Measurements from ENCODE around the gene LRP10.
A peak's percentile ranks its signal among the peaks of the same experiment; 100 is the strongest.
"Not testable (repeated sequence)": the region's sequence is repeated elsewhere in the genome, so short reads cannot be mapped to it uniquely, and the experiment has no call there.

Gene LRP10, protein sequence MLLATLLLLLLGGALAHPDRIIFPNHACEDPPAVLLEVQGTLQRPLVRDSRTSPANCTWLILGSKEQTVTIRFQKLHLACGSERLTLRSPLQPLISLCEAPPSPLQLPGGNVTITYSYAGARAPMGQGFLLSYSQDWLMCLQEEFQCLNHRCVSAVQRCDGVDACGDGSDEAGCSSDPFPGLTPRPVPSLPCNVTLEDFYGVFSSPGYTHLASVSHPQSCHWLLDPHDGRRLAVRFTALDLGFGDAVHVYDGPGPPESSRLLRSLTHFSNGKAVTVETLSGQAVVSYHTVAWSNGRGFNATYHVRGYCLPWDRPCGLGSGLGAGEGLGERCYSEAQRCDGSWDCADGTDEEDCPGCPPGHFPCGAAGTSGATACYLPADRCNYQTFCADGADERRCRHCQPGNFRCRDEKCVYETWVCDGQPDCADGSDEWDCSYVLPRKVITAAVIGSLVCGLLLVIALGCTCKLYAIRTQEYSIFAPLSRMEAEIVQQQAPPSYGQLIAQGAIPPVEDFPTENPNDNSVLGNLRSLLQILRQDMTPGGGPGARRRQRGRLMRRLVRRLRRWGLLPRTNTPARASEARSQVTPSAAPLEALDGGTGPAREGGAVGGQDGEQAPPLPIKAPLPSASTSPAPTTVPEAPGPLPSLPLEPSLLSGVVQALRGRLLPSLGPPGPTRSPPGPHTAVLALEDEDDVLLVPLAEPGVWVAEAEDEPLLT

DNA sequence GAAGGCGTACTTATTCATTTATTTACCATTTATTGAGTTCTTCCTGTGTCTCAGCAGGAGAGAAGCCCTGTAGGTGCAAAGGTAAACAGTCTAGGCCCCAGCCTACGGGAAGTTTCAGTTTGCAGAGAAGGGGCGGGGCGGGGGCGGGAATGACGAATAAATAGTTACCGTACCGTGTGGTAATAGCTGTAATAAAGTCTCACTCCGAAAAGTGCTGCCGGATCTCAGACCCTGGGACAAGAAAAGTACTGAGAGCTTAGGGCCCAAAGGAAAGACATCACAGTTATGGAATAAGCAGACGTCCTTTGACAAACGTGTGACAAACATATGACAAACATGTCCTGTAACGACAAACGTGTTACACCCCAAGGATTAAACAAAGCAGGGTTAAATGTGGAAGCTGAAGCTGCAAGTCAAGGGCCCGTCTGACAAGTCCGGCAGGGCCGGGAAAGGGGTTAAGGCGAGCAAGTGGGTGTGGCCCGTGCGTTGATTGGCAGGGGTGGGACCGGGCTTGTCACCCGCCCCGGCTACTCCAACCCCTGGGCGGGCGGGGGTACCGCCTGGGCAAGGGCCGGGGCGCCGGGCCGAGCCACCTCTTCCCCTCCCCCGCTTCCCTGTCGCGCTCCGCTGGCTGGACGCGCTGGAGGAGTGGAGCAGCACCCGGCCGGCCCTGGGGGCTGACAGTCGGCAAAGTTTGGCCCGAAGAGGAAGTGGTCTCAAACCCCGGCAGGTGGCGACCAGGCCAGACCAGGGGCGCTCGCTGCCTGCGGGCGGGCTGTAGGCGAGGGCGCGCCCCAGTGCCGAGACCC lies at the start of gene LRP10:
LRP10 (plus strand) TSS at position 517 of the 809 bp plus-strand sequence. CDS start 564 bp downstream, outside the sequence.
- peak; percentile 44 to 54 for DNase-seq (ENCODE audit: low read depth in 2 of 2)

DNA sequence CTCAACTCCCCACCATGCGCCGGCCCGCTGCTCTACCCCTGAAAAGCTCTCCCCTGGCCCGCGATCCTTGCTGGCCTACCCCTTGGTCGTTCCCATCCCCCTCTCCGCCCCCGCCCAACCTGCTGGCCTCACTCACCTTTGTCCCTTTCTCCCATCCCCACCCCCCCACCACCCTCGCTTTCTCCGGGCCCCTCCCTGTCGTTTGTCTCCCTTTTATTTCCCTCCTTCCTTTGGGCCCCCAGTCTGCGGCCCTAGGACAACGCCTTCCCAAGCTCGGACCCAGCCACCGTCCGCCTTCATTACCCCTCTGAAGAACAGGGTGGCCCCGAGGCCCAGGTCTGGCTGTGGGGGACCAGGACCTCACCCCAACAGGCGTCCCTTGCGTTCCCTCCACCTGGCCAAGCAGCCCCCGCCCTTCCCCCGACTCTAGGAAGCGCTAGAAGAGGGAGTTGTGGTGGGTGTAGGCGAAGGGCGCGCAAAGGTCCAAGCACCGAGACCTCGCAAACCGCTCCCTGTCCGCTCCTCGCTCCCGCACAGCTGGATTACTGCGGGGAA lies 49.4 kb upstream of the LRP10 start:
- DNase-seq (ENCODE audit: low read depth in 2 of 2): no peak

DNA sequence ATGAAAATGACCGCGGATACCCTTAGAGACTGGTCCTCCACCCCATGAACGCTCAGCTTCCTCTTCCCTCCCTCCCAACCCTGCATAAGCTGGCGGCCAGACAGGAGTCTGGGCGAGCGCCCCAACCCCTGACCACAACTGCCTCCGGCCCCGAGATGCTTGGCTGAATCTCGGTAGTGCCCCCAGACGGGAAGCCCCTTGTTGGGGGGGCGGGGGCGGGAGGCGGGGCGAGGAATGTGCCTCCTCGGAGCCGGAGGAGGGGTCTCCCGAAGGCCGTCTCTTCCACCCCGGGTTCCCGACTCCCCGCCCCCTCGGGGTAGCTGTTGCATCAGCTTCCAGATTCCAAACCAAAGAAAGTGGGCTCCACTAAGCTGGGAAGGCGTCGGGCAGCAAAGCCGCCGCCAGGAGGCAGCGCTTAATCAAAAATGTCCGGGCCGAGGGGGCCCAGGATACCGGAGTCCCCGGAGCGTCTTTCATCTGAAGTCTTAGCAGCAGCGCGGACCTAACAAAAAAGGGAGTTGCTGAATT lies 48.9 kb upstream of the LRP10 start:
- DNase-seq (ENCODE audit: low read depth in 2 of 2): peak; percentile 41 to 54

DNA sequence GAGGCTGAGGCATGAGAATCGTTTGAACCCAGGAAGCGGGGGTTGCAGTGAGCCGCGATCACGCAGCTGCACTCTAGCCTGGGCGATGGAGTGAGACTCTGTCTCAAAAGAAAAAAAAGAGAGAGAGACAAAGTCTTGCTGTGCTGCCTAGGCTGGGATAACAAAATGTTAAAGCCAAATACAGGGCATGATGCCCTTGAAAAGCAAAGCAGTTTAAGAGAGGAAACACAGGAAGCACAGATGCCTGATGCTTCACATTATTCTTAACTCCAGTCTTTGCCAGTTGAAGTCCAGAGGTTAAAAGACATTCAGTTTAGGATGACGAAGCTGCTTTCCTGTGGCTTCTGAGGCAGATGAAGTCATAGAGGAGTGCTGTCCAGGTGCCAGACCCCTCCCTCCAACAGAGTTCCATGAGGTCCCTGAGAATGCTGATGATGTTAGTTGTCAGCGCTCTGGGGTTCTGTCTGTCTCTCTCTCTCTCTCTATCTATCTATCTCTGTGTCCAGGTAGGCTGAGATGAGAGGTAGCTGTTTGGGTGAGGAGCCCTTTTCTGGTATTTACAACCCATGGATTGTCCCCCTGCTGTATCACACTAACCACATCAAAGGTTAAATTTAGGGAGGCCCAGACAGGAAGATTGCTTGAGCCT lies 46.7 kb upstream of the LRP10 start:
- no peak for DNase-seq (ENCODE audit: low read depth in 2 of 2)

DNA sequence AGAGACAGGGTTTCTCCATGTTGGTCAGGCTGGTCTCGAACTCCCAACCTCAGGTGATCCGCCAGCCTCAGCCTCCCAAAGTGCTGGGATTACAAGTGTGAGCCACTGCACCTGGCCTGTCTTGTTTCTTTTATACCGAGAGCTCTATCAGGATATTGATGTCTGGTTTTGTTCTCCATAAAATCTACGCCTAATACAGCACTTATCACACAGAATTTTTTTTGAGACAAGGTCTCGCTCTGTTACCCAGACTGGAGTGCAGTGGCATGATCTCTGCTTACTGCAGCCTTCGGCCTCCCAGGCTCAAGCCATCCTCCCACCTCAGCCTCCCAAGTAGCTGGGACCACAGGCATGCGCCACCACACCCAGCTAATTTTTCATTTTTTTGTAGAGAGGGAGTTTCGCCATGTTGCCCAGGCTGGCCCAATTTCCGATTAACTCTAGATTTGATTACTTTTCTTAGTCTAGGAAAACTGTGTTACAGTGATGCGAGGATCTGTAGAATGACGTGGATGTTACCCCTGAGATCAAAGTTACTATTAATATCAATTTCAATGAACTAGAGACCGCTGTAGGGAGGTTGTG lies 42.4 kb upstream of the LRP10 start:
- DNase-seq (ENCODE audit: low read depth in 2 of 2): not testable (repeated sequence)

DNA sequence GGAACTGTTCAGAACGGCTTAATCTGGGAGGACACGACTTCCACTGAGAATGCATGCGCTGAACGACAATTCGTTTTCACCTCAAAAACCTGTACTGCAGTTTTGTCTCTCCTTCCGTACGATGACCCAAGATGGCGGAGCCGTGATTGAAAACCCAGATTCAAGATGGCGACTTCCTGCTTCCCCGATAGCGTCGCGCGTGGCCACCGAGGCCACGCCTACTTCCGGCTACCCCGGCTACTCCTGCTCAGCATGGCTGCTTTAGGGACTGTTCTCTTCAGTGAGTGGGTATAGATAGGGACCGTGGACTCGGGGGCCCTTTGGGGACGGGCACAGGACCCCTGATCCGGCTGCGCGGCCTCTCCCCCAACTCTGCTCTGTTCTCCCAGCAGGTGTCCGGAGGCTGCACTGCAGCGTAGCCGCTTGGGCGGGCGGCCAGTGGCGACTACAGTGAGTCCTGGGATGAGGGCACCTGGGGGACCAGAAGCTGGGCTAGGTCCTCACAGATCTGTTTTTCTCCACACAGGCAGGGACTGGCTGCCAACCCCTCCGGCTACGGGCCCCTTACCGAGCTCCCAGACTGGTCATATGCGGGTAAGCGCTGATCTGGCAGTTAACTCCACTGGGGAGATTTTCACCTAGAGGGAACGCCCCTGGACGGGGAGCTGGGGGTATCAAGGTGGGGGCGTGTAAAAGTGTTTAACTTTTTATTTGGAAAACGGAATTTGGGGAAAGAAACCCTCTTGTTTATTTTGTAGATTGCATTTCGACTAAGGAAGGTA lies 41.7 kb upstream of the LRP10 start, which contains the start of gene MRPL52:
MRPL52 (plus strand) TSS at position 227 of the 782 bp plus-strand sequence; CDS start at position 253, 26 bp downstream.
- DNase-seq (ENCODE audit: low read depth in 2 of 2): peak; percentile 77 to 78

DNA sequence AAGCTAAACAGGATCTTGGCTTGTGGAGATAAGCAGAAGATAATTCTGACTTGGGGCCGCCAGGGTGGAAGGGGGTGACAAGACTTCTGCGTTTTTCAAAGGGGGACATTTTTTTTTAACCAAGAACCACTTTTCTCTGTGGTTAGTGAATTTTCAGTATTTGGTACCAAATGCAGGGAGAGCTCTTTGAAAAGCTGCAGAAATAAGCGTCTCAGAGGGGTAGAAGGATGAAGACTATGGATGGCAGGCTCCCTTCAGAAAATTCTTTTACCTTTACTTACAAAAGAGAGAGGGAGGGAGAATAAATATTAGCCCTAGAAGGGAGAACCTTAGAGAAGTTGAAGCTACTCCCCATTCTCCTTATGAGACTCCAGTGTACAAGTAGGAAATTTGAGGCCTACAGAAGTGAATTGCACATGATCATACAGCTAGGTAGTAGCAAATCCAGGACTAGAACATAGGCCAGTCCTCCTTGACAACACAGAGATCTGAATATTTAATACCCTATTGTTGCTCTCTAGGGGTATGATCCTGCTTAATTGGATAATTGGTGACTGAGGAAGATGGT lies 41.0 kb upstream of the LRP10 start:
- DNase-seq (ENCODE audit: low read depth in 2 of 2): no peak

DNA sequence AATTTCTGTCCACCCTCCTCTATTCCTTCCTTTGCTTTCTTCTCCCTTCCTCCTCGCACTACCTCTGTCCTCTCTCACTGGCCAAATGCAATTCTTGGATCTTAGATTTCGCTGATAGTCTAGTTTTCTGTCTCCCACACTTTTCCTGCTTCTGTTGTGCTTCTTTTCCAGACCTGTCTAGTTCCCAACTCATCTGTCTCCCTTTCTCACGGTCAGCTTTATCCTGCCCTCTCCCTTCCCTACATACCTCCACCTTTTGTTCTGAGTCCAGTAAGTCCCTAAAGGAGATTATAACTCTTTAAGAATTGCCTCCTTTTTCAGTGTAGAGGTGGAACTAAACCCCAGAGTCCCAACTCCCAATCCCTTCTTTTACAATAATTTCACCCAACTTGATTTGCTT lies 36.0 kb upstream of the LRP10 start:
- no peak for DNase-seq (ENCODE audit: low read depth in 2 of 2)

DNA sequence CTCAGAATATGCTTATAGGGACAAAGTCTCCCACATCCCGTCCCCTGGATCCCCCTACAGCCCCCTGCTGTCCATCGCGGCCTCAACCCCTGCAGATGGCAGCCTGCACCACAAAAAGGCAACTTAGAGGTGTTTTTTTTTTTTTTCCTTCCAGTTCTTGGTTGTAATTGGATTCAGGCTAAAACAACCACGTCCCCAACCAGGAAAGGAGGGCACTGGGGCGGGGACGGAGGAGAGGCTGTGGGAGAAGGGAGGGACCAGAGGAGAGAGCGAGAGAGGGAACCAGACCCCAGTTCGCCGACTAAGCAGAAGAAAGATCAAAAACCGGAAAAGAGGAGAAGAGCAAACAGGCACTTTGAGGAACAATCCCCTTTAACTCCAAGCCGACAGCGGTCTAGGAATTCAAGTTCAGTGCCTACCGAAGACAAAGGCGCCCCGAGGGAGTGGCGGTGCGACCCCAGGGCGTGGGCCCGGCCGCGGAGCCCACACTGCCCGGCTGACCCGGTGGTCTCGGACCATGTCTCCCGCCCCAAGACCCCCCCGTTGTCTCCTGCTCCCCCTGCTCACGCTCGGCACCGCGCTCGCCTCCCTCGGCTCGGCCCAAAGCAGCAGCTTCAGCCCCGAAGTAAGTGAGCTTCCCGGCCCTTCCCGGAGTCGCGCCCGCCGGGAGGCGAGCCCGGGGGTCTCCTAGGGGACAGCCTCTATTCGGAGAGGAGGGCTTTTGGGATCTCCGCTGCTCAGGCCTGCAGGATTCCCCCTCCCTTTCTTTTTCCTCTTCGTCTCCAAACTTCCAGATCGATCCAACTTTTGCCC lies 35.0 kb upstream of the LRP10 start, which contains the start of gene MMP14:
MMP14 (plus strand) TSS at position 285 of the 813 bp plus-strand sequence; CDS start at position 518, 233 bp downstream.
- DNase-seq (ENCODE audit: low read depth in 2 of 2): no peak

DNA sequence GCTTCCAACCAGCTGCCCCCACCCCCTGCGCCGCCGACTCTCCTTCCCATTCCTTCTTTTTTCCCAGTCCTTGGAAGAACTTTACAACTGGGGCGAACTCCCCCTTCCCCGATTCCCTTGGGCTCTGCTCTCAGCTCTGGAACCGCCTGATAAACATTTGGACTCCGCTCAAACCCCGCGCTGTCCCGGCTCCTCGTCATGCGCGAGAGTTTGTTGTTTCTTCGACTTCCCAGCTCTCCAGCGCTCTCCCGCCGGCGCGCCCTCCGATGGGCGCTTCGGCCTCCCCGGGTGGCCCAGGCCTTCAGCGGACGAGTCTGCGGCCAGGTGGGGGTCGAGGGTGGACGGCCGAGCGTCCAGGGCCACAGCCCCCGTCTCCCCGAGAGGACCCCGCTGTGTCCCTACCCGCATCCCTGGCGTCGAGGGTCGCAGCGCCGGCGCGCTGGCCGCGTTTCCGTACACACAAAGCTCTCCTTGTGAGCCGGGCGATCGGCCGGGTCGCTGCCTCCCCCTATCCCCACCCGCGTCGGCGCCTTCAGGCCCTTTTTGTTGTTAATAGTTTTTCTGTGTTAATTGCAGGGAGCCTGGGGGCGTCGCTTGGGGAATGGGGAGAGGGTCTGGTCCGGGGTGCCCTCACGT lies 34.3 kb upstream of the LRP10 start:
- no peak for DNase-seq (ENCODE audit: low read depth in 2 of 2)

DNA sequence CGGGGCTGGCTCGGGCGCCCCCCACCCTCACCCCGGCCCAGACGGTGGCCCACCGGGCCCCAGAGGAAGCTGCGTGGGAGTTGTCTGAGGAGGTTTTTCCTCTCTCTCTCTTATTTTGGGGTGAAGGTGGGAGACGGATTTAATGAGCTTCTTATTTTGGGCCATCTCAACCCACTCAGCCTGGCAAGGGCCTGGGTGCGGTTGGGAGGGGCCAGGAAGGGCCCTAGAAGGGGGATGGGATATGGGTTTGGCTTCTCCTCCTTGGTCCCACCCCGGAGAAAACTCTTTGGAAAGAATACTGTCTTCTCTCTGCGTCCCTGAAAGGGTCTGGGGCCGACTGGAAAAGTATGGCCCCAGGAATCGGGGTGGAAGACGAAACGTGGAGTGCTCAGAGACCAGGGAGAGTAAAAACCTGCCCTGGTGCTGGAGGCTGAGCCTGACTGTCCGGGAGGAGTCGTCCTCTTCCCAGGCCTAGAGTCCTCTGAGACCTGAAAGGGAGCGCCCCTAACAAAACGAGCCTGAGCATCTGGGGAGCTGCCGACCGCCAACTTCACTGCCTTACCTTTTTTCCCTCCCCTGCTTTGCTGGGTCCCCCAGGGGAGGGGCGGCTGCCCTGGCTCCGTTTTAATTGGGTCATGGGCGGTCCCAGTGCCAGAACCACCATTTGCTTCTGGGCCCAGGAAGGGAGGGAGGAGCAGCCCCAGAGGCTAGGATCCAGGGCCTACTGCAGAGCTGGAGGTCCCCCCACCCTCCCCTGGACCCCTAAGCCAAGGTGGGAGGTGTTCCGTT lies 33.6 kb upstream of the LRP10 start:
- no peak for DNase-seq (ENCODE audit: low read depth in 2 of 2)

DNA sequence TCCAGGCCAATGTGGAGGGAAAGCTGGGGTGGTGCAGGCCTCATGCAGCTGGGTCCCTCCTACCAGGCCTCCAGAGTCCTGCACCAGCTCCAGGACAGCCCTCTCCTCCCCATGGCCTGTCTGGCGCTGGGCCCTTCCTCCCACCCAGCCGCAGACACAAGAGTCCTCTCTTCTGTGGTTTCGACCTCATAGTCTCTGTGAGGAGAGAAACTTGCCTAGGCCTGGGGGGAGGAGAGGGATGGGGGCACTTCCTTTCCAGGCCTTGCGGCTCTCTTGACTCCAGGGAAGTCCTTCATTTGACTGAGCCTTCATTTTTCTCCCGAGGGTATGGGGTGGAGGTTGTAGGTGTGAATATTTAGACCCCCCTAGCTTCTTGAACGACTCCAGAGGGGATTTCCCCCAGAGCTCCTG lies 32.9 kb upstream of the LRP10 start:
- DNase-seq (ENCODE audit: low read depth in 2 of 2): no peak

DNA sequence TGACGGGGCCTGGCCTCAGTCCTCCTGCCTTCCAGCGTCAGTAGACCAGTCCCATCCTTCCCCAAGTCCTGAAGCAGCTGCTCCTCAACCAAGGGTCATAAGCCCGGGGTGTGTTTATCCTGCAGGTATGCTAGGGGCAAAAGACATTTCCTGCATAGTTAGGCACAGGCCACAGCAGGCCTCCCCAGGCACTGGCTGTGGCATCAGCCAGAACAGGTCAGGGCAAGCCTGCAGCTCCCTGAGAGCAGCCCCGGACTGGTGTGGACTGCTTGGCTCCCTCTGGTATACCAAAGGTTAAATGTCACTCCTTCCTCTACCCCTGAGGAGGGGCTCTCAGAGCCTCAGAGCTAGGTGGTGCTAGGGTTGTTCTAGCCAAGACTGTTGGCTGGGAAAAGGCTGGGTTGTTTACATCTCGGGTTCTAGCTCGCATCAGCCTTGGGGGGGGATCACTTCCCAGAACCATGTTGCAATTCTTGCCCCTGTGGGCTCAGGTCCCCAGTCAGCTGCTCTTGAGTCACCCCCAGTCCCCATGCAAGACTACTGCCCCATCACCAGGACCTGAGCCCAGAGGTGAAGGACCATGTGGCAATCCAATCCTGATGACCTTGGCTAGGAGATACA lies 32.3 kb upstream of the LRP10 start:
- no peak for DNase-seq (ENCODE audit: low read depth in 2 of 2)

DNA sequence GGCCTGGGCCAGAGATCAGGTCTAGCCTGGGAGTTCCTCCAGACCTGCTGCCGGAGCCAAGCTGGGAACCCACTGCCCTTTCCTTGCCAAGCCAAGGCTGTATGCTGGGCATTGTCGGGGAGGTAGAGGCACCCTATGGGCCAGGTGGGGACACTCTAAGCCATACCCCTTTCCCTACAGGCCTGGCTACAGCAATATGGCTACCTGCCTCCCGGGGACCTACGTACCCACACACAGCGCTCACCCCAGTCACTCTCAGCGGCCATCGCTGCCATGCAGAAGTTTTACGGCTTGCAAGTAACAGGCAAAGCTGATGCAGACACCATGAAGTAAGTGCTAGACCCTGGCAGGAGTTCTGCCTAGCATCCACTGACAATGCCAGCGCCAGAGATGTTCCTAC lies 30.2 kb upstream of the LRP10 start:
- DNase-seq (ENCODE audit: low read depth in 2 of 2): no peak

DNA sequence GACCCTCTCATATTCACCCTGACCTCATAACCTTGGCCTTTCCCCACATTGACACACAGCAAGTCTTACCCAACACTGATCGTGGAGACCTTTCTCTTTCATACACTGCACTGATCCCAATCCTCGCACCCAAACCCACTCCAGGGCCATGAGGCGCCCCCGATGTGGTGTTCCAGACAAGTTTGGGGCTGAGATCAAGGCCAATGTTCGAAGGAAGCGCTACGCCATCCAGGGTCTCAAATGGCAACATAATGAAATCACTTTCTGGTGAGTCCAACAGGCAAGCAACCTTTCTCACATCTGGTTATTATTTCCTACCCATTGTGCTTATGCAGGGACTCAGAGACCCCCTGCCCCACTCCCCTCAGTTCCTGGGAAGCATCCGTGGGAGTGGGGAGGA lies 29.8 kb upstream of the LRP10 start:
- DNase-seq (ENCODE audit: low read depth in 2 of 2): no peak

DNA sequence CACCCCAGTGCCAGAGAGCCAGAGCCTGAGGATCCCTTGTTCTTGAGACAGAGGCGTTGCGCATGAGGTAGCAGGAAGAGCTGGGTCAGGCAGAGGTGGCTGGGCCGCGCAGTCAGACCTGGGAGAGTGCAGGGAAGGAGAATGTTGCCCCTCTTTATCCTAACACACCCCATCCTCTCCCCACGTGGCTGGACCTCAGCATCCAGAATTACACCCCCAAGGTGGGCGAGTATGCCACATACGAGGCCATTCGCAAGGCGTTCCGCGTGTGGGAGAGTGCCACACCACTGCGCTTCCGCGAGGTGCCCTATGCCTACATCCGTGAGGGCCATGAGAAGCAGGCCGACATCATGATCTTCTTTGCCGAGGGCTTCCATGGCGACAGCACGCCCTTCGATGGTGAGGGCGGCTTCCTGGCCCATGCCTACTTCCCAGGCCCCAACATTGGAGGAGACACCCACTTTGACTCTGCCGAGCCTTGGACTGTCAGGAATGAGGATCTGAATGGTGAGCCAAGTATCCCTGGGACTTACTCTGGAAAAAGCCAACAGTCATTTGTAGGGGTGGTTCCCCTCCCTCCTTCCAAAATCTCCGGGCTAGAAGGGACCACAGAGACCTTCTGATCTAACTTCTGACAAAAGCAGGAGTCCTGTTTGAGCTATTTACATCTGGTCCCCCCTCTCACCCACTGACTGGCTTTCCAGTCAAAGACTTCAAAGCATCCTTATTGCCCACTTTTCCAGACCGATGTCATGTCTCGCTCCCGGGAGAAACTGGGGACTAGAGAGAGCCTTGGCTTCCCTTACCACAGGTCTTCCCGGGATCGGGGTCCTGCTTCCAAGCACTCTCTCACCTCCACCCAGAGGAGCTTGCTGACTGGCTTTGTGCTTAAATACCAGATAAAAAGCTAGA lies 29.1 kb upstream of the LRP10 start:
- no peak for DNase-seq (ENCODE audit: low read depth in 2 of 2)
